HepG2 (cell line): Measurements from ENCODE around the gene TTLL4. TPM values are rescaled to one million over a fixed set of nuclear protein-coding genes. Genes with fewer than 3 reads are reported as not detected.

ENCODE experiments used
- AGO1 ChIP-seq: fragments of 200-400 bp; formaldehyde crosslinking; IDR thresholded peaks from 2 replicates; pipeline ENCODE4 v1.6.1; 2017; ENCODE audit warnings: mild to moderate bottlenecking, low read depth, low read length, moderate library complexity; ENCODE audit not compliant: poor library complexity, severe bottlenecking
- CENPX ChIP-seq: sonication (generic); formaldehyde crosslinking; IDR thresholded peaks from 2 replicates; pipeline ENCODE4 v1.9.0; 2021; ENCODE audit warnings: mild to moderate bottlenecking, missing genetic modification reagents, moderate library complexity
- CREB1 ChIP-seq, 2 experiments: fragments of 450-650 bp in 1 of 2; IDR thresholded peaks; 2 replicates each; pipeline ENCODE4 v1.6.1; 2016 to 2017; ENCODE audit warnings: control low read depth in 1 of 2, mild to moderate bottlenecking in 1 of 2, missing compliant biosample characterization in 1 of 2, missing genetic modification characterization in 1 of 2
- FOXK1 ChIP-seq: sonication (generic); formaldehyde crosslinking; IDR thresholded peaks from 2 replicates; pipeline ENCODE4 v1.4.0; 2020; ENCODE audit warnings: low read depth, missing genetic modification reagents, borderline replicate concordance
- MAF1 ChIP-seq: sonication (generic); formaldehyde crosslinking; IDR thresholded peaks from 2 replicates; pipeline ENCODE4 v1.5.0; 2020; ENCODE audit warnings: missing genetic modification reagents, borderline replicate concordance
- NCOA5 ChIP-seq: sonication (generic); formaldehyde crosslinking; IDR thresholded peaks from 2 replicates; pipeline ENCODE4 v1.4.0; 2020; ENCODE audit warnings: missing genetic modification reagents
- NFYC ChIP-seq: IDR thresholded peaks from 2 replicates; pipeline ENCODE4 v1.6.1; 2016; ENCODE audit warnings: missing genetic modification reagents, missing compliant biosample characterization
- RFX5 ChIP-seq: IDR thresholded peaks from 2 replicates; pipeline ENCODE4 v1.6.1; 2011; ENCODE audit warnings: low read depth, low read length, improper control_type of control experiment
- SP5 ChIP-seq: IDR thresholded peaks from 2 replicates; pipeline ENCODE4 v1.6.1; 2016; ENCODE audit warnings: low read depth, borderline replicate concordance
- ZBED4 ChIP-seq: sonication (generic); formaldehyde crosslinking; IDR thresholded peaks from 2 replicates; pipeline ENCODE4 v1.4.0; 2020; ENCODE audit warnings: missing genetic modification reagents, borderline replicate concordance
- ZBTB20 ChIP-seq: sonication (generic); formaldehyde crosslinking; IDR thresholded peaks from 2 replicates; pipeline ENCODE4 v1.8.1; 2023; ENCODE audit warnings: missing genetic modification reagents, low read depth, mild to moderate bottlenecking, borderline replicate concordance
- ZFP36 ChIP-seq: fragments of 150-350 bp; IDR thresholded peaks from 2 replicates; pipeline ENCODE4 v1.6.1; 2018; ENCODE audit warnings: borderline replicate concordance, low read length, low read depth; ENCODE audit not compliant: partially characterized antibody
- ZFP41 ChIP-seq: sonication (generic); formaldehyde crosslinking; IDR thresholded peaks from 2 replicates; pipeline ENCODE4 v1.4.0; 2020; ENCODE audit warnings: mild to moderate bottlenecking, missing genetic modification reagents, borderline replicate concordance
- ZFP90 ChIP-seq: sonication (generic); formaldehyde crosslinking; IDR thresholded peaks from 2 replicates; pipeline ENCODE4 v1.8.0; 2022; ENCODE audit warnings: missing genetic modification reagents, mild to moderate bottlenecking, inconsistent platforms, borderline replicate concordance
- ZNF264 ChIP-seq: sonication (generic); formaldehyde crosslinking; IDR thresholded peaks from 2 replicates; pipeline ENCODE4 v1.4.0; 2020; ENCODE audit warnings: missing genetic modification reagents
- ZNF331 ChIP-seq: sonication (generic); formaldehyde crosslinking; IDR thresholded peaks from 2 replicates; pipeline ENCODE4 v1.4.0; 2020; ENCODE audit warnings: missing genetic modification reagents
- ZNF335 ChIP-seq: sonication (generic); formaldehyde crosslinking; IDR thresholded peaks from 2 replicates; pipeline ENCODE4 v1.4.0; 2020; ENCODE audit warnings: missing genetic modification reagents
- ZNF589 ChIP-seq: sonication (generic); formaldehyde crosslinking; conservative IDR thresholded peaks from 2 replicates; pipeline ENCODE4 v1.8.0; 2022; ENCODE audit warnings: mild to moderate bottlenecking, moderate library complexity, missing genetic modification reagents
- ZNF773 ChIP-seq: sonication (generic); formaldehyde crosslinking; IDR thresholded peaks from 2 replicates; pipeline ENCODE4 v1.4.0; 2020; ENCODE audit warnings: missing genetic modification reagents, borderline replicate concordance
- polyA plus RNA-seq, 8 experiments: library from polyadenylated mRNA; depleted of rRNA in 3 of 8; stranded (reverse) in 7 of 8; unstranded in 1 of 8; fragments of >200 nt; fragmentation: Illumina TruSeq in 4 of 8; extraction: Trizol in 4 of 8; gene quantifications; 2 replicates each; pipeline versions ENCODE4 v1.2.1 to v1.2.3, GENCODE V29; 2011 to 2016; ENCODE audit warnings: low read depth in 4 of 8, missing spikeins in 1 of 8, mixed read lengths in 1 of 8; ENCODE audit not compliant: insufficient read depth in 1 of 8
- total RNA-seq, 5 experiments: library from RNA; depleted of rRNA; stranded (reverse); fragments of >200 nt; fragmentation: Illumina TruSeq; extraction: Trizol; gene quantifications; 2 replicates each; pipeline ENCODE4 v1.2.3, GENCODE V29; 2016; ENCODE audit warnings: low read depth in 1 of 5
- TF ChIP-seq, protein P1 (sequence below): sonication (generic); formaldehyde crosslinking; IDR thresholded peaks from 2 replicates; pipeline ENCODE4; 2020; ENCODE audit warnings: missing genetic modification reagents, mild to moderate bottlenecking, borderline replicate concordance
- TF ChIP-seq, protein P2 (sequence below): sonication (generic); formaldehyde crosslinking; IDR thresholded peaks from 2 replicates; pipeline ENCODE4 v1.5.1; 2020; ENCODE audit warnings: missing genetic modification reagents, mild to moderate bottlenecking, borderline replicate concordance

TTLL4 gene
- total and polyA plus RNA-seq, 2 of the 13 experiments (the other 11 are each of a cell fraction or from before 2014, with no cell fraction given), result 77.5 to 84.6 TPM

DNA sequence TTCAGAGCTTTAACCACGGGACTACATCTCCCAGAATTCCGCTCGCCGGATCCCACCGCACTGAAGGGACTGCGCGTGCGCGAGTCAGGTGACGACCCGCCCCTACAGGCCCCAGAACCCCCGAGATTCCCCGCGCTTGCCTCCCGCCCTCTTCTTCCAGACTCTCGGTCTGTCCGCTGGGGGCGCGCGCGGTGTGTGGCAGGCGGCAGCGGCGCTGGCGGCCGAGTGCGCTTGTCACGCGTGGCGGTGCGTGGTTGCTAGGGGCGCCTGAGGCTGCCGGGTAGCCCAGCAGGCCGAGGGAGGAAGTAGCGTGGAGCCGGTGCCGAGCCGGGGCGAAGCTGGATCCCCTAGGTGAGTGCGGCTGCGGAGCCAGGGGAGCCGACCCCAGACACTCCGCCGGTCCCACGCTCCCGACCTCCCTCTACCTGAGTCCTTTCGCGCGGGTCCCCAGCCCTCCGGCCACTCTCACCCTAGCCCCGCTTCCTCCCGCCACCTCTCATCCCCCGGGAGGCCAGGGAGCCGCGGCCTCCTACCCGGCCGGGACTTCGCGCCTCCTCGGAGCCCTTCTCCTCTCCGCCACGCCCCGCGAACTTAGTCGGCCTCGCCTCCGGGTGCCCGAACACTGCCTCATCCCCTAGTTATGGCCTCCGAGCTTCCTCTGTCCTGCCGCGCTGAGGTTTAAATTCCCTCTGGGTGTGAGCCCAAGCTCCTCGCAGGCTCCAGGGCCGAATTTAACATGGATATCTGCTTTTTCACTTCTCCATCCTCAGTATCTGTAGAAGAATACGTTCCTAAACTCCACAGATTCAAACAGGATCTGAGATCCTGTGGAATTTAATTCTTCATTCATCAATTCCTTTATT, at the start of gene TTLL4 (continued):
- TF ChIP-seq ZBED4 (CRISPR knock-in tag) (peak; percentile 46), NCOA5 (CRISPR knock-in tag) (no peak), AGO1 (no peak), NFYC (CRISPR knock-in tag) (peak; percentile 43), ZNF335 (CRISPR knock-in tag) (peak; percentile 36), ZNF331 (CRISPR knock-in tag) (peak; percentile 87), ZNF589 (no peak; the same call in 1 of the 2 replicates), SP5 (CRISPR knock-in tag) (peak; percentile 62; the same call in 1 of the 2 replicates), ZFP36 (no peak), FOXK1 (CRISPR knock-in tag) (peak; percentile 45; the same call in 1 of the 2 replicates), ZFP41 (CRISPR knock-in tag) (peak; percentile 71; the same call in 1 of the 2 replicates), ZNF773 (CRISPR knock-in tag) (0 out of 2 replicates have a peak, but pooled peaks have one; percentile 8), ZBTB20 (0 out of 2 replicates have a peak, but pooled peaks have one; percentile 56), ZFP90 (CRISPR knock-in tag) (peak; percentile 93), MAF1 (peak; percentile 71; the same call in 1 of the 2 replicates), RFX5 (peak; percentile 77), CENPX (no peak), CREB1 (IDR thresholded peaks at IDR 0.05) (peak; percentile 65), CREB1 (CRISPR knock-in tag; IDR thresholded peaks at IDR 0.05) (no peak), ZNF264 (CRISPR knock-in tag) (peak; percentile 68; the same call in 1 of the 2 replicates)
- TF ChIP-seq, protein P1, sequence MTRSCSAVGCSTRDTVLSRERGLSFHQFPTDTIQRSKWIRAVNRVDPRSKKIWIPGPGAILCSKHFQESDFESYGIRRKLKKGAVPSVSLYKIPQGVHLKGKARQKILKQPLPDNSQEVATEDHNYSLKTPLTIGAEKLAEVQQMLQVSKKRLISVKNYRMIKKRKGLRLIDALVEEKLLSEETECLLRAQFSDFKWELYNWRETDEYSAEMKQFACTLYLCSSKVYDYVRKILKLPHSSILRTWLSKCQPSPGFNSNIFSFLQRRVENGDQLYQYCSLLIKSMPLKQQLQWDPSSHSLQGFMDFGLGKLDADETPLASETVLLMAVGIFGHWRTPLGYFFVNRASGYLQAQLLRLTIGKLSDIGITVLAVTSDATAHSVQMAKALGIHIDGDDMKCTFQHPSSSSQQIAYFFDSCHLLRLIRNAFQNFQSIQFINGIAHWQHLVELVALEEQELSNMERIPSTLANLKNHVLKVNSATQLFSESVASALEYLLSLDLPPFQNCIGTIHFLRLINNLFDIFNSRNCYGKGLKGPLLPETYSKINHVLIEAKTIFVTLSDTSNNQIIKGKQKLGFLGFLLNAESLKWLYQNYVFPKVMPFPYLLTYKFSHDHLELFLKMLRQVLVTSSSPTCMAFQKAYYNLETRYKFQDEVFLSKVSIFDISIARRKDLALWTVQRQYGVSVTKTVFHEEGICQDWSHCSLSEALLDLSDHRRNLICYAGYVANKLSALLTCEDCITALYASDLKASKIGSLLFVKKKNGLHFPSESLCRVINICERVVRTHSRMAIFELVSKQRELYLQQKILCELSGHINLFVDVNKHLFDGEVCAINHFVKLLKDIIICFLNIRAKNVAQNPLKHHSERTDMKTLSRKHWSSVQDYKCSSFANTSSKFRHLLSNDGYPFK, result peak; percentile 93; the same call in 1 of the 2 replicates
- TF ChIP-seq, protein P2, sequence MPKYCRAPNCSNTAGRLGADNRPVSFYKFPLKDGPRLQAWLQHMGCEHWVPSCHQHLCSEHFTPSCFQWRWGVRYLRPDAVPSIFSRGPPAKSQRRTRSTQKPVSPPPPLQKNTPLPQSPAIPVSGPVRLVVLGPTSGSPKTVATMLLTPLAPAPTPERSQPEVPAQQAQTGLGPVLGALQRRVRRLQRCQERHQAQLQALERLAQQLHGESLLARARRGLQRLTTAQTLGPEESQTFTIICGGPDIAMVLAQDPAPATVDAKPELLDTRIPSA (CRISPR knock-in tag), result no peak; the same call in 1 of the 2 replicates
